TTC549 (cell line): ENCODE measurements around the gene FUT7.

Experiments
- FAIRE-seq: peaks from 2 replicates; lab custom pipeline; 2012; peaks lifted over from hg19 to GRCh38; lab: Jason Lieb, UNC

The FUT7 gene

DNA sequence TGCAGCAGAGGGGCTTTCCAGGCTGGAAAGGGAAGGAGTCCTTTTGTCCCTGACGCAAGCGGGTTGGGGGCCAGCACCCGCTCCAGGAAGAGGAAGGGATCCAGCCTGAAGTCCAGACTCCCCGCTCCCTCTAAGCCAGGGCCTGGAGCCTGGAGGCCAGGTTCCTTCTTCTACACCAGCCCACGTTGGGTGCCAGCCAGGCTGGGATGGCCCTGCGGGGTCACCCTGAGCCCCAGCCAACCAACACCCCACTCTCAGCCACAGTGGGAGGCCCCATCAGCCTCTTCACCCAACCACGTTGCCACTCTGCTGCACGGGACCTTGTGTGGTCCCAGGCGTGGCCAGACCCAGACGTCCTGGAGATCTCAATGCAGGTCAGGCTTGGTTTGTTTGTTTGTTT is 970 bp upstream of the FUT7 start:
- FAIRE-seq: no peak

DNA sequence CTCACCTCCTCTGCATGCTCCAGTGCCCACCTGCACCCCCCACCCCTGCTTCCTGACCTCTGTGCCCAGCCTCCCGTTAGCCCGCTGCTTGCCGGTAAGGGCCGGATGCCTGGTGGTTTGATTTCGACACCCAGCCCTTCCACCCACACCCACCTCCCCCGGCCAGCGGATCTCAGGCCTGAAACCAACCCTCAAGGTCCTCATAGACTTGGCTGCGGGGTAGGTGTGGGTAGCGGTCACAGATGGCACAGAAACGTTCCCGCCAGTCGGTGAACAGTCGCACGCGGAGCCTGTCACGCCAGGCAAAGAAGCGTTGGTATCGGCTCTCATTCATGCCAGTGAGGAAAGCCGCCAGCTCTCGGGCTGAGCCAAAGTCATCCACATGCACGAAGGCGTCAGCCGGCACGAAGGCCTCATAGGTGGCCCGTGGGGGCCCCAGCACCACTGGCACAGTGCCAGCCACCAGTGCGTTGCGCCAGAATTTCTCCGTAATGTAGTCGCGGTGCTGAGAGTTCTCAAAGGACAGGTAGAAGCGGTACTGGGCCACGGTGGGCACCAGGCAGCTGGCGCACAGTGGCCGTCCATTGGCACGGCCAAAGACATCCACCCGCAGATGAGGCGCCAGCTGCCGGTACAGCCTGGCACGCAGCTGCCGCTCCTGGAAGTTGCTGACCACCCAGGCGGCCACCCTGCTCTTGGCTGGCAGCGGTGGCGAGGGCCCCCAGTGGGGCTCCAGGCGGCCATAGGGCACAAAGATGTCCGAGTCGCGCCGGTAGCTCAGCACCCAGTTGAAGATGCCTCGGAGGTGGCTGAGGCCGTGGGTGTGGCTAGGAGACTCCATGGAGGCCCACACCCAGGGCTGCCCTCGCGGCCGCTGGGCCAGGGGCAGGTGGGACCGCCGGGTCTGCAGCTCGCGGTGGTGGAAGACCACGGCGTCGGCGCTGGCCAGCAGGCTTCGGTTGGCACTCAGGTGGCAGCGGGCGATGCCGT is 1.1 kb downstream of the FUT7 start:
- no peak for FAIRE-seq

DNA sequence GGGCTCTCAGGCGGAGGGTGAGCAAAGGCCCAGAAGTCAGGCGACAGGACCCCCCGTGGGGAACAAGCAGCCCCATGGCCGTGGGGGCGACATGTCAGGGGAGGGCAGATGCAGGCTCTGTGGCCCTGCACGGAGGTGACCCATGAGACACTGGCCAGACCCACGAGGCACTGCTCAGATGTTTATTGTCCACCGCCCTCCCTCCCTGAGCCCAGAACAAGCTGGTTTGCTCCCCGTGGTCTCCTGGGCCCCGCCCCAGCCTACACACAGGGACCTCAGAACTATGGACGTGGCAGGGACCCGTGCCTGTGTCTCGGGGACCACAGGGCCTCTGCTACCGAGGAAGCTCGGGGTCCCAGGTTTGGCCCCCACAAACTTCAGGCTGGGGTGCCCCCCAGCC is 1.9 kb downstream of the FUT7 start:
- FAIRE-seq: no peak

DNA sequence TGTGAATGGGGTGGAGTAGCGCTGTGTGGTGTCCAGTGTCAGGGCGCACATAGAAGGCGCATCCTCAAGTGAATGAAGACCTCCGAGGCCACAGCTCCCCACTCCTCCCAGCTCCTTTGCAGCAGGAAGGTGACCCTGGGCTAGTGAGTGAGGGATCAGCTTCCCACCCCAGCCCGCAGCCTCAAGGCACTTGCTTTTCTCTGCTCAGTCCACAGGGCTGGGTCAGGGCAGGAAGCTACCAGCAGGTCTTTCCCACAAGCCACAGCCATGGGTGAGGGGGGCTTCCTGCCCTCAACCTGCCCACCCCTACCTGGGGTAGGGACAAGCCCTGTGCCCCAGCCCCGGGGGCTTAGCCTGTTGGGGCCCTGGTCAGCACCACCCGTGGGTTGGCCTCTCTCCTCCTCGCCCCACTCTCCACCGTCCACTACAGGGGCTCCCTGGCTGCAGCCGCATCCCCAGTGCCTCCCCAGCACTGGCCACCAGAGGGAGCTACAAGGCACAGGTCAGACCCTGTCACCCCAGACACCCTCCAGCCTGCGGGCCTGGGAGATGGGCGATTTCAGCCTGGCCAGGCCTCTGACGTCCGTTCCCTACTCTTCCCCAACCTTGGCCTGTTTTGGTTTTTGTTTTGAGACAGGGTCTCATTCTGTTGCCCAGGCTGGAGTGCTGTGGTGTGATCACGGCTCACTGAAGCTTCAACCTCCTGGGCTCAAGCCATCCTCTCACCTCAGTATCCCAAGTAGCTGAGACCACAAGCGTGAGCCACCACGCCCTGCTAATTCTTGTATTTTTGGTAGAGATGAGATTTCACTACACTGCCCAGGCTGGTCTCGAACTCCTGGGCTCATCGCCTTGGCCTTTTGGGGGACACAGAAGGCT is 2.6 kb downstream of the FUT7 start:
- FAIRE-seq: no peak

DNA sequence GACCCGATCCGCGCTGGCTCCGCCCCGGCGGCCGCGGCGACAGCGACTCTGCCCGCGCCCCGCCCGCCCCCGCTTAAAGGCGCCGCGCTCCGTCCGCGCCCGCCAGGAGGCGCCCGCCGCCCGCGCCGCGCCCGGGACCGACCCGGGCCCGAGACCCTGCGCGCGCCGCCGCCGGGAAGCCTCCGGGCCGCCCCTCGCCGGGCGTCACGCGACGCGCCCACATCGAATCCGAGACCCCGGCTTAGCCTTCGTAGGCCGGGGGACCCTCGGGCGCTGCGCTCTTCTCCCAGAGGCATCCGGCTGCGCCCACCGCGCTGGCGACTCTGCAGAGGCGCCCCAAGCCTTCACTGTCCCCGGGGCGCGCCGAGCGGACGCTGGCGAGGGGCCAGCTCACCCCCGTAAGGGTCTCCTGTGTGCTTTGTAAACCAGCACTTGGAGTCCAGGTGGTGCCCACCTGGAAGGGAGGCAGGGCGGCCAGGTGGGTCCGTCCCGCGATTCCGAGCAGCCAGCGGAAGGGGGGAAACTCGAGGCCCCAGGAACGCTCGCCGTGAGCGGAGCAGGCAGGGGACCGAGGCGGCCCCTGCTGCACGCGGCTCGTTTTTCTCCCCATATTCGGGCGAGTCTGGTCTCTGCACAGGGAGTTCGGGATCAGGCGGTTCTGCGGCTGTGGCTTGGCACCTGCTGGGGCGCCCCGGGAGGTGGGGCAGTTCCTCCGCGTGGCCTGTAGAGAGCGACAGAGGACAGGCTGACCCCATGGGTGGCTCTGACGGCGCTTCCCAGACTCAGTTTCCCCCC is 3.4 kb downstream of the FUT7 start:
- FAIRE-seq: no peak

DNA sequence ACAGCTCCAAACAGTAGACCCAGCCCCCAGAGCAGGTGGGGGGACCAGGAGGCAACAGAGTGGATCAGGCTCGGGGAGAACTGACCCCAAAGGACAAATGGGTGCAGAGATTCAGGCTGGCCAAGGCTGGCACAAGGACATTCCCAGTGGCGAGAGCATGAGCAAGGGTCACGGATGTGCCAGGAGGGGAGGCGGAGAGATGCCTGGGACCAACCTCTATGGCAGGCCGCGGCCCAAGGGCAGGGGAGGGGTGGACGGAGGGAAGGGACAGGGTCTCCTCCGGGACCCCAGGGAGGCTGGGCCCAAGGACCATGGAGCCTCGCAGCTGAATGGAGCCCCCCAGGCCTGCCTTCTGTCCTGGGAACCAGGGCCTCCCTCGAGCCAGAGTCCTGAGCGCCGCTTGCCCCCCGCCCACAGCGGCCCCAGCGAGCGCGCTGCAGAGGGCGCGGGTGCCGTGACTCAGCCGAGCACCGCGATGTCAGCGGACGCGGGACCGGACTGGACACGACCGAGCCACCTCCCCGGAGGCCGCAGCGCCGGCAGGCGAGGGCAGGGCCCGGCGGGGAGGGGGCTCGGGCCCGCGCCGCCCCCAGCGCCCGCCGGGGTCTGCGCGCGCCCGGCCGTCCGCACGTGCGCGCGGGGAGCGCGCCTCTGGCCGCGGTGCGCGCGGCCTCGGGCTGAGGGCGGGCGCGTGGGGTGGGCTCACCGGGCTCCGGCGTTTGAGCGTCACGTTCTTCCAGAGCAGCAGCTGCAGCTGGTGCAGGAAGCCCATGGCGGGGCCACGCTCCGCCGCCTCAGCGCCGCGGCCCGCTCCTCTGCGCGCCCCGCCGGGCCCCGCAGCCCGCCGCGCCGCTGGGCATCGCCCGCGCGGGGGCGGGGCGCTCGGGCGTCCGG is 4.3 kb downstream of the FUT7 start, which contains the start of gene ABCA2:
Gene ABCA2 (minus strand): TSS at position 869 of the 894 bp plus-strand sequence. CDS start 97 bp downstream, at position 772.
- FAIRE-seq: no peak

DNA sequence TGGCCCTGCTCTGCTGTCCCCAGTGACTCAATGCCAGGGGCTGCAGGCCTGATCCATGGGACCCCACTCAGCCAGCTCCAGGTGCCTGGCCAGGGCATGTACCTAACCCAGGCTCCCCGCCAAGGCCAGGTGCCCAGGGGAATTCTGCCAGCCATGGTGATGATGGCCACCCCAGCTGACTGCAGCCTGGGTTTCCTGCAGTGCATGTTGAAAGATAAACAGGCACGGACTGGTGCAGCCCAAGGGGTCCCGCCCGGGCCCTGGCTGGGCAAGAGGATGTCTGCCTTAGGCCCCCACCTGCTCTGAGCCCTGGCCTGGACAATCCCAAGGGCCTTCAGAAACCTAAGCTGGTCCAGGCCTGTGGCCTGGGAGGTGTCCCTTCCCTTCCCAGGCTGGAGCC is 5.1 kb downstream of the FUT7 start:
- no peak for FAIRE-seq

DNA sequence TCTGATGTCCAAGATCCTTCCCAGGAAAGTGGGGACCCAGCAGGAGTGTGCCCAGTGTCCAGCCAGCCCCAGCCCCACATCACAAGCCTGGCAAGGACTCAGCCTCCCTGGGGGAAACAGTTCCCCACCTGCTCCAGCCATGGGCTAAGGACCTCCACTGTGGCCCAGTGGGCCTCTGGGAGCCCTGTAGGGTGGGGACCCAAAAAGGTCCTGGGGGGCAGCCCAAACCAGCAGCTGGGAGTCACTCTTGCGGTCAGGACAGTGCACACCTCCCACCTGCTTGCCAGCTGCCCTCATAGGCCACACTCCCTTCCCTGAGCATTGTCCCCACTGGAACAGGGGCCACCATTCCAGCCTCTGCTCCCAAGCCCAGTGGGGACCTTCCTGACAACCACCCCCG is 5.5 kb downstream of the FUT7 start:
- no peak for FAIRE-seq

DNA sequence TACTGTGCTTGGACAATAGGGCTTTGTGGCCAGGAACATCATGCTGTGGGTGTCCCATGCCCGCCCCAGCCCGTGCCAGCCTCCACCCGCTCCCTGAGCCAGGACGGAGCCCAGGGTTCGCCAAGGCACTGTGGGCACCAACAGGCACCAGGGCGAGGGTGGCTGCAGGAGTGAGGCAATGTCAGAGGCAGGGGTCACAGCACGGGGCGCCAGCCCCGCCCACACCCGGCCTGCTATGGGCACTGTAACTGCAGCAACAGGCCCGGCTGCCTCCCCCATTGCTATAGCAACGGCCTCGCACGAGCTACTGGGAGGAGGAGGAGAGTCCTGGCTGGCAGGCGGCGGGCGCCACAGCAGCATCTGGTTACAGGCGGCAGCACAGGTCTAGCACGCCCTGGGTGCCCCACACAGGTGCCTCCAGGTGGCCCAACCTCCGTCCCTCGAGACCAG is 6.3 kb downstream of the FUT7 start:
- FAIRE-seq: no peak

DNA sequence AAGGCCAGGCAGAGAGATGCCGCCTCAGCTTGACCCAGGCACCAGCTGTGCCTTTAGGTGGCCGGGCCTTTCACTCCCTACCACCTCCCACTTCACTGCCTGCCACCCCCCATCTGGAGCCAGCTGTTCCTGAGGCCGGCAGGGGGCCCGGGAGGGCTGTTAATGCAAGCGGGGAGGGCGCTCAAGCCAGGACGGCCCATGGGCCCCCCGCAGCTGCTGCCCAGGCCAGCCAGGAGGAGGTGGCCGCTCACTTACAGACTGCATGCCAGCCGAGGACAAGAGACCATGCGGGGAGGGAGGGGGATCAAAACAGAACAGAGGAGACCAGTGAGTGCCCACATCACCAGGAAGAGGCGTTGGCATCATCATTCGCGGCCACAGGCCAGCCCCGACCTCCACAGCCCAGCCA is 8.3 kb downstream of the FUT7 start:
- FAIRE-seq: no peak

DNA sequence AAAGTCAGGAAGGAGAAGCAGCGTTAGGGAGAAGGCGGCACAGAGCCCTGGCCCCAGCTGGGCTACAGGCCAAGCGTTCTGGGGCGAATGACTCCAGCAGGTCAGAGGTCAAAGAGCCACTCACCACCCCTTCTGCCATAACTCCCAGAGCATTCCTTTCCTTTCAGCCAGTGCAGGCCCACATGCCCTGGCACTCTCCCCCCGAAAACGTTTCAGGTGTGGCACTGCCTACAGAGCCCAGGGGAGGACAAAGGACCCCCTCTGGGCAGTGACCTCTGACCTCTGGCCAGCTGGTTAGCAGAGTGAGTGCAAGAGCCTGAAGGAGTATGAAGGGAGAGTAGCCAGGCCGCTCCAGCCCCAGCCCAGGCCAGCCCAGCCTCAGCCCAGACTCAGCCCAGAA is 8.7 kb downstream of the FUT7 start:
- no peak for FAIRE-seq

DNA sequence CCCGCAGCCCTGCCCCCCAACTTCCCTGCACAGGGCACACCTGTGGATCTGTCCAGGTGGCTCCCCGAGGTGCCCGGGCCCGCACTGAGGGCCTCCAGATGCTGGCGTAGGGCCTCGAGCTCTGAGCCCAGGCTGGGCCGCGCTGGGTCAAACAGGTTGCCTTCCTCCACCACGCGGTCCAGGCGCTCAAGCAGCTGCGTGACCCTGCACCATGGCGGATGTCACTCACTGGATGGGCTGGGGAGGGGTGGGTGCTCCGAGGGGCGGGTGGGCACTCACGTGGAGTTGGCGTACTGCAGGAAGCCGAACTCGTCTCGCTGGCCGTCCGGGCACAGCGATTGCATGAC is 9.3 kb downstream of the FUT7 start:
- no peak for FAIRE-seq

DNA sequence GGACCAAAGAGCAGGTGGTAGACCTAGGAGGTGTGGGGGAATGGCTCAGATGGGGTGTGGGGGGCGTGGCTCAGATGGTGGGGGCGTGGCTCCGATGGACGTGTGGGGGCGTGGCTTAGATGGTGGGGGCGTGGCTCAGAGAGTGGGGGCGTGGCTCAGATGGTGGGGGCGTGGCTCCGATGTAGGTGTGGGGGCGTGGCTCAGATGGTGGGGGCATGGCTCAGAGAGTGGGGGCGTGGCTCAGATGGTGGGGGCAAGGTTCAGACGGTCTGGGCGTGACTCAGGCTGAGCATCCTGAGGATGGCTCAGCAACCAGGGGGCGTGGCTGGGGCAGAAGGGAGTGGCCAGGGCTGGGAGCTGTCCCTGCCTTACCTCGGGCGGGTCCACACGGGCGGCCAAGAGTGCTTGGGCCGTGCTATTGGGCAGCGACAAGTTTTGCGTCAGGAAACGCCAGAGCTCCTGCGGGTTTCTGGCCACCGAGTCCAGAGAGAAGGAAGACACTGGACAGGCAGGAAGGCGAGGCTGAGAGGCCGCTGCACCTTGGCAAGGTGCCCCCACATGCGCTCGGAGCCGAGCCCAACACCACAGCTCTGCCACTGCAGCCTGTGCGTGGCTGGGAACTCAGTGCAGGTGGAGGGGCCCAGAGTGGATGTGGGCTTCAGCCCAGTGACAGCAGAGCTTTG is 9.8 kb downstream of the FUT7 start:
- FAIRE-seq: peak; percentile 41

DNA sequence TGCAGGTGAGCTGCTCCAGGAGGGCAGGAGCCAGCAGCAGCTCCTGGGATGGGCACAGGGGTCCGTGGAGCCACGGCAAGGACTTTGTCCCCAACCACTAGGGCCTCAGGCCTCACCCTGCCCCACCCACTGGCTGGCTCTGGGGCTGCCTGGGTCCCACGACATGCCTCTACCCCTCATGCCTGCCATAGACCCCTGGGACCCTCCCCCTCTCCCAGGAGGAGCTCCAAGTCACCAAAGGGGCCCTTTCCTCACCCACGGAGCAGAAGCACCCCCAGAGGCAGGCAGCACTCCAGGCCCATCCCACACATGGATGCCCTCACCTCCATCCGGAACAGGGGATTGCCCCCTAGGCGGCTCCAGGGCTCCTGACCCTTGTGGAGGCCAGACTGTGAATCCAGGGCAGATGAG is 10.3 kb downstream of the FUT7 start:
- no peak for FAIRE-seq

DNA sequence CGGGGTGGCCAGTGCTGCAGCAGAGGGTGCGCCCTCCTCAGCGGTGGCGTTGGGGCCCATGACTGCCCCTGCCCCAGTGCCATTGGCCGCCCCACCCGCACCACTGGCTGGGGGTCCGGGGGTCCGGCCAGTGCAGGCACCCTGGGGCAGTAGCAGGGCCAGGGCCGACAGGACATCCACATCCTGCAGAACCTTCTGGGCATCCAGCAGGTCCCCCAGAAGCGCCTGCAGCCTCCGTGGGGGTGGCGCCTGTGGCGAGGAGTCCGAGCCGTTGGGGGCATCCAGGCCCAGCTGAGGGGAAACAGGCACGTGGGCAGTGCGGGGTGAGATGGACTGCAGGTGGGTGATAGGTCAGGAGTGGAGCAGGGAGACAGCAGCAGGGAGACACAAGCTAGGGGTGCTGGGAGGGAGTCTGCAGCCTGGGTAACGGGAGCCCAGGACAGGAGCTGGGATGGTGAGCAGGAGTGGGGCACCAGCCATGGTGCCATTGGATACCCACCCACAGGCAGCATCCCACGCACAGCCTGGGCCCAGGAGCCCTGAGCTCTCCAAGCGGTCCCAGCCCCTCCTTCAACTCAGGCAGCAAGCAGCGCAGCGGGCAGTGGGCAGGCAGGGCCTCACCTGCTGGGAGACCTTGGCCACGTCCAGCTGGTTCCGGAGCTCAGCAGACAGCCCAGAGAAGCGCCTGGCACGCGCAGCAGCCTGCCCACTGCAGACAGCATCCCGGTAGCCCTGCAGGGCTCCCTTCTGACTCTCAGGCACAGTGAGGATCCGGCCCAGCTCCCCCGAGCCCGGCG is 10.9 kb downstream of the FUT7 start:
- no peak for FAIRE-seq

DNA sequence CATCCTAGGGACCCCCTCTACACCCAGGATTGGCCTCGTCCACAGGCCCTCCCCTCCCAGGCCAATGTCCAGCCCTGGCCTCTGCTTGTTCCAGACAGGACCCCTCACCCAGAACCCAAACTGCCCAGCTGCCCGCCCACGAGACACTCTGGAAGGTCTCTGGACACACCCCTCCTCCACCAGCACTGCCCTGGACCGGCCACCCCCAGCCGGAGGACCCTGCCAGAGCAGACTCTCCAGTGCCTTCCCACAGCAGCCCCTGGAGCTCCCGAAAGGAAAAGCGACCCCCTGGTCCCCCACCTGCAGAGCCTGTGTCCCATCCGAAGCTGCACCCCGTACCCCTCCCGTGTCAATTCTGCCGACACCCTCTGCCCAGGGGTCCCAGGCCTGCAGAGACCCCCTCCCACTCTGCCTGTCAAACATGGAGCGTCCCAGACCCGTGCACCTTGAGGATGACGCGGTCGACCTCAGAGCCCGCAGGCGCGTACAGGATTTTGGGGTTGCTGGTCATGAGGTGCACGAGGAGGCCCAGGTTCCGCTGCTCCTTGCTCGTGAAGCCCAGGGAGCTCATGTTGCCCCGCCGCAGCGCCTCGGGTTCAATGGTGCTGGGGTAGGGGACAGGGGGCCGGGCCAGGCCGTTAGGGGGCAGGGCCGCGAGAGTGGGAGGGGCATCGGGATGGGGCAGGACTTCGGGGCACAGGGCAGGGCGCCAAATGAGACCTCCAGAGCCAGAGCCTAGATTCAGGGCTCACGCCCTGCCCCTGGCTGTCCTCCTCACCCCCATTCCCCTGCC is 11.8 kb downstream of the FUT7 start:
- FAIRE-seq: no peak

DNA sequence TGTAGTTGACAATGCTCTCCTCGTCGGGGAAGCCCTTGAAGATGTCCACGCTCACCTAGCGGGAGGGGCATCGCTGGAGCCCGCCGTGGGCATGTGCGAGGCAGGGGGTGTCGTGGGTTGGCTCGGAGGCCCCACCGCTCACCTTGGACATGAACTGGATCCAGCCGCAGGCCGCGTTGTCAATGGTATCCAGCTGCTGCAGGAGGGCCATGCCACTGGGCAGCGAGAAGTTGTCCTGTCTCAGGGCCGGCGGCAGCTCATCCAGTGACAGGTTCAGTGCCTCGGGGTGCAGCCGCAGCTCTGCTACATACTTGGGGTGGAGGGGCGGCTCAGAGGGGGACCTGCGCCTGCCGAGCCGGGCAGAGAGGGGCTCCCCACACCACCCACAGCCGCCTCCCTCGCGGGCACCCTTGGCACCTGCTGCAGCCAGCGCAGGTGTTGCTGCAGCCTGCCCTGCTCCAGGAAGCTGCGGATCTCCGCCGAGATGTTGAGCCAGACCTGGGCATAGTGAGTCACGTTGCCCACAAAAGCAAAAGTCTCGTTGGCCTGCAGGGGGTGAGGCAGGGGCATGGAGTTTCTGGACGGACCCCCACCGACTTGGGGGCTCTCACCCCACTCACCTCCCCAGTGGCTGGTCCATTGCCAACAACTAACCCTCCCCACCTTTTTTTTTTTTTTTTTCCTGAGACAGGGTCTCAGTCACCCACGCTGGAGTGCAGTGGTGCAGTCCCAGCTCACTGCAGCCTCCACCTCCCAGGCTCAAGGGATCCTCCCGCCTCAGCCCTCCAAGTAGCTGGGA is 12.9 kb downstream of the FUT7 start:
- no peak for FAIRE-seq
